PC-9 (cell line): ENCODE results near the gene CD19. TPM values are rescaled to one million over a fixed set of nuclear protein-coding genes. Genes with fewer than 3 reads are reported as not detected.

ENCODE experiments used
- BruUV-seq: library from RNA; stranded (reverse); fragments of 400-500 nt; replicated peaks from 2 replicates; lab custom pipeline; 2021; lab: Mats Ljungman, UMichigan
- CTCF ChIA-PET: fragments of 300-600 bp; sonication (Branson Sonifier 250); formaldehyde crosslinking; loops from one replicate; lab custom pipeline; 2022; ENCODE audit warnings: antibody characterized with exemption; lab: Charles Lee
- POLR2A ChIA-PET: fragments of 300-600 bp; sonication (Branson Sonifier 250); formaldehyde crosslinking; loops from one replicate; lab custom pipeline; 2022; ENCODE audit warnings: antibody characterized with exemption; ENCODE audit not compliant: unreplicated experiment; lab: Charles Lee
- DNase-seq, 2 experiments: peaks; one replicate each; pipeline versions ENCODE4 v3.0.0 to v3.0.0-alpha.2; 2015 to 2022; ENCODE audit warnings: mixed read lengths in 1 of 2
- H2AFZ ChIP-seq: fragments of 200-600 bp; sonication (generic); 2 replicates; pipeline ENCODE4 v1.8.1; 2017; ENCODE audit warnings: antibody characterized with exemption
- H3F3A ChIP-seq: fragments of 200-600 bp; sonication (generic); 2 replicates; pipeline ENCODE4 v1.8.1; 2017; ENCODE audit warnings: antibody characterized with exemption, mild to moderate bottlenecking, low read depth; ENCODE audit not compliant: insufficient read depth
- H3K27ac ChIP-seq: fragments of 200-600 bp; sonication (generic); 2 replicates; pipeline ENCODE4 v1.6.1; 2016; ENCODE audit warnings: mixed run types
- H3K27me3 ChIP-seq: fragments of 200-600 bp; sonication (generic); 2 replicates; pipeline ENCODE4 v1.6.1; 2016; ENCODE audit warnings: low read depth, mixed run types; ENCODE audit not compliant: insufficient read depth
- H3K36me3 ChIP-seq: fragments of 200-600 bp; sonication (generic); 2 replicates; pipeline ENCODE4 v1.6.1; 2016; ENCODE audit warnings: low read depth, mixed run types
- H3K4me1 ChIP-seq: fragments of 200-600 bp; sonication (generic); replicated peaks from 2 replicates; pipeline ENCODE4 v1.6.1; 2016; ENCODE audit warnings: mixed run types; ENCODE audit not compliant: insufficient read depth
- H3K4me2 ChIP-seq: fragments of 200-600 bp; sonication (generic); 2 replicates; pipeline ENCODE4 v1.6.1; 2017; ENCODE audit warnings: mixed run types
- H3K4me3 ChIP-seq: fragments of 200-600 bp; sonication (generic); 2 replicates; pipeline ENCODE4 v1.6.1; 2016; ENCODE audit warnings: mixed run types
- H3K79me2 ChIP-seq: fragments of 200-600 bp; sonication (generic); 2 replicates; pipeline ENCODE4 v1.6.1; 2017; ENCODE audit warnings: low read depth, mixed run types
- H3K9me2 ChIP-seq: fragments of 200-600 bp; sonication (generic); 2 replicates; pipeline ENCODE4 v1.8.1; 2017; ENCODE audit warnings: mild to moderate bottlenecking; ENCODE audit not compliant: insufficient read depth
- H3K9me3 ChIP-seq: fragments of 200-600 bp; sonication (generic); 2 replicates; pipeline ENCODE4 v1.8.1; 2016; ENCODE audit warnings: low read depth; ENCODE audit not compliant: insufficient read depth
- H4K20me1 ChIP-seq: fragments of 200-600 bp; sonication (generic); 2 replicates; pipeline ENCODE4 v1.8.1; 2017; ENCODE audit not compliant: insufficient read depth
- CTCF ChIP-seq: fragments of 200-600 bp; sonication (generic); conservative IDR thresholded peaks from 2 replicates; pipeline ENCODE4 v1.6.1; 2017; ENCODE audit warnings: mixed run types, antibody characterized with exemption, mild to moderate bottlenecking, moderate library complexity
- EZH2 ChIP-seq: fragments of 200-600 bp; sonication (generic); IDR thresholded peaks from 2 replicates; pipeline ENCODE4 v1.8.0; 2017; ENCODE audit warnings: antibody characterized with exemption, low read depth
- intact Hi-C: fragments of 100-400 bp; cut with micrococcal nuclease; formaldehyde crosslinking; loops from one replicate; pipeline ENCODE4 v1.10.0; 2022; ENCODE audit not compliant: unreplicated experiment
- total RNA-seq: library from RNA; stranded (reverse); gene quantifications from 2 replicates; pipeline ENCODE4 v1.2.3, GENCODE V29; 2021

The CD19 gene
- total RNA-seq, 1 experiment from 2014 or later, result not detected

DNA sequence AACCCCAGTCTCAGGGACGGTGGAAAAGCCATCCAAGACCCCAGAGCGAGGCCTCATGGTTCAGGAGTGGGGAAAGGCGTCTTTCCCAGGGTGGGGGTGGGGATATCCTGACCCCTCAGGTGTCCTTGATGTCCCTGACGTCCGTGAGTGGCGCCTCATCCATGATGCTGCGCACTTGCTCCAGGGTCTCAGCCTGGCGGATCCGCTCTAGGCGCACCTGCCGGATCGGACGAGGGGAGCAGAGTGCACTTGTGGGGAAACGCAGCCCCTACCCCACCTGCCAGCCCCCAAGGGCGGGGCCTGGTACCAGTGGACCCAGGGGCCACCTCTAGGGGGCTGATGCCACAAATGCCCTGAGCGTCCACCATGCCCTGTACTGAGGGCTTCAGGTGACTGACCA, 26.9 kb upstream of the CD19 start:
- ChIA-PET POLR2A (no interaction called here), CTCF (no interaction called here)

GRCh38 chr16:28905229-28905754, 26.5 kb upstream of the CD19 start:
- peaks cover 7% of the 10 kb centered on the region for H3K36me3 ChIP-seq
- peaks cover 4% of the 10 kb centered on the region; the same call in 1 of the 2 replicates for H3F3A ChIP-seq
- no TSS peak for BruUV-seq
- no peak overlapping the region for H3K27ac ChIP-seq
- H2AFZ ChIP-seq, result no peak overlapping the region
- H3K27me3 ChIP-seq, result no peaks in the 10 kb centered on the region
- CTCF ChIA-PET, result no interaction called here
- no peaks in the 10 kb centered on the region for H3K9me3 ChIP-seq
- DNase-seq, result no peak
- POLR2A ChIA-PET, result no interaction called here
- H3K4me1 ChIP-seq, result peaks cover 6% of the 10 kb centered on the region
- no peaks in the 10 kb centered on the region for H4K20me1 ChIP-seq
- H3K4me2 ChIP-seq, result no peak overlapping the region
- no peak overlapping the region for H3K4me3 ChIP-seq
- H3K9me2 ChIP-seq, result no peaks in the 10 kb centered on the region
- intact Hi-C loops, result no loop called here
- no peaks in the 10 kb centered on the region for H3K79me2 ChIP-seq
- no peak for TF ChIP-seq CTCF
- no peak for TF ChIP-seq EZH2

More for the DNA sequence above, 26.9 kb upstream of the CD19 start:
- Histone ChIP-seq H3K9me3 (no peaks in the 10 kb centered on the region), H3K36me3 (peaks cover 7% of the 10 kb centered on the region), H3K27me3 (no peaks in the 10 kb centered on the region), H2AFZ (no peak overlapping the region), H3K4me2 (no peak overlapping the region), H3K79me2 (no peaks in the 10 kb centered on the region), H3K9me2 (no peaks in the 10 kb centered on the region), H3F3A (no peaks in the 10 kb centered on the region), H3K4me1 (0 out of 2 replicates have a peak, but pooled peaks cover under 1% of the 10 kb centered on the region), H3K27ac (no peak overlapping the region), H3K4me3 (no peak overlapping the region), H4K20me1 (no peaks in the 10 kb centered on the region)
- DNase-seq, result no peak
- TF ChIP-seq EZH2 (no peak), CTCF (no peak)
- intact Hi-C loops, result no loop called here
- no TSS peak for BruUV-seq

DNA sequence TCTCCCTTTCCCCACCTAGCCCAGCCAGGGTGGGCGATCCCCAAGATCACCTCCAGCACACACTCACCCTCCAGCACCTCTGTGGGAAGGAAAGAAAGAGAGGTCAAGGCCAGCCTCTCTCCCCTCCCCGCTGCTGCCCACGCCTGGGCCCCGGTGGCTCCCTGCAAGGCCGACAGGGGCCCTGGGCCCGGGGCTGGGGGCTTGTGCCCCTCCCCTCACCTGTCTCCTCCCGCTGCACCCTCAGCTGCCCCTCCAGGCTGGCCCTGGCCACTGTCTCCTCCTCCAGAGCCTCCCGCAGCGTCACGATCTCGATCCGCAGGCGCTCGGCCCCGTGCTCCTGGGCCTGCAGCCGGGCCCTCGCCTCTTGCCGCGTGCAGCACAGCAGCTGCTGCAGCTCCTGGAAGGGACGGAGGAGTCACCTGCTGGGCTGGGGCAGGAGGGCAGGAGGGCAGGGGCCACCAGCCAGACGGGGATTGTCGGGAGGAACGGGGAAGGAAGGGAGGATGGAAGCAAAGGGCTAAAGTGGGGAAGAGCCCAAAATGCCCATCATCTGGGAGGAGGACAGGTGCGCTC, 25.9 kb upstream of the CD19 start:
- Histone ChIP-seq H3K9me2 (no peaks in the 10 kb centered on the region), H3K27ac (no peak overlapping the region), H3K4me2 (no peak overlapping the region), H4K20me1 (no peaks in the 10 kb centered on the region), H3K79me2 (no peaks in the 10 kb centered on the region), H2AFZ (no peak overlapping the region), H3K9me3 (no peaks in the 10 kb centered on the region), H3K4me1 (peaks cover 12% of the 10 kb centered on the region), H3K36me3 (peaks cover 7% of the 10 kb centered on the region), H3F3A (peaks cover 9% of the 10 kb centered on the region), H3K27me3 (no peaks in the 10 kb centered on the region), H3K4me3 (no peak overlapping the region)
- no peak for DNase-seq
- POLR2A ChIA-PET, result no interaction called here
- BruUV-seq, result no TSS peak
- CTCF ChIA-PET, result no interaction called here
- TF ChIP-seq CTCF, result no peak
- TF ChIP-seq EZH2, result no peak
- intact Hi-C loops, result no loop called here
